Globus pallidus (tissue), 1 donor: ENCODE results near the gene HAUS3.
A peak's percentile ranks its signal among the peaks of the same experiment; 100 is the strongest.
"Not testable (repeated sequence)": the region's sequence is repeated elsewhere in the genome, so short reads cannot be mapped to it uniquely, and the experiment has no call there.

ENCODE experiments used
- DNase-seq: peaks from one replicate; pipeline ENCODE4 v3.0.0-alpha.2; 2015; ENCODE audit warnings: low spot score

The HAUS3 gene

GRCh38 chr4:2220016-2220630 is 21.8 kb downstream of the HAUS3 start:
- peak; percentile 62 for DNase-seq

- no peak for DNase-seq
Observed at GRCh38 chr4:2219233-2219760, 22.6 kb downstream of the HAUS3 start.

- DNase-seq: no peak
Observed at GRCh38 chr4:2218436-2218835, 23.5 kb downstream of the HAUS3 start.

- DNase-seq: no peak
Observed at GRCh38 chr4:2217726-2218125, 24.2 kb downstream of the HAUS3 start.

GRCh38 chr4:2212831-2213230 is 29.1 kb downstream of the HAUS3 start:
- no peak for DNase-seq

- DNase-seq: not testable (repeated sequence)
Observed at GRCh38 chr4:2202789-2203188, 39.1 kb downstream of the HAUS3 start.

GRCh38 chr4:2194496-2194895 is 47.4 kb downstream of the HAUS3 start:
- DNase-seq: no peak

- DNase-seq: no peak
Observed at GRCh38 chr4:2193326-2193725, 48.6 kb downstream of the HAUS3 start.

- DNase-seq: no peak
Observed at GRCh38 chr4:2186865-2187172, 55.1 kb downstream of the HAUS3 start.

GRCh38 chr4:2186133-2186864 is 55.6 kb downstream of the HAUS3 start:
- DNase-seq: no peak

GRCh38 chr4:2183394-2183793 is 58.5 kb downstream of the HAUS3 start:
- no peak for DNase-seq

GRCh38 chr4:2182994-2183393 is 58.9 kb downstream of the HAUS3 start:
- DNase-seq: no peak

- no peak for DNase-seq
Observed at GRCh38 chr4:2180410-2180809, 61.5 kb downstream of the HAUS3 start.

GRCh38 chr4:2179717-2180116 is 62.2 kb downstream of the HAUS3 start:
- DNase-seq: no peak

- DNase-seq: no peak
Observed at GRCh38 chr4:2178986-2179385, 62.9 kb downstream of the HAUS3 start.
